Sigmoid colon (tissue), 4 donors: Measurements from ENCODE around the gene MDM2.

Source experiments
- EP300 ChIP-seq, 4 donors: sonication (generic); formaldehyde crosslinking; IDR thresholded peaks; one replicate each; pipeline ENCODE4 v1.6.1; 2017; ENCODE audit warnings: antibody characterized with exemption in 4 of 4
- POLR2A ChIP-seq, 2 donors: fragments of 450-650 bp; IDR thresholded peaks; one replicate each; pipeline ENCODE4 v1.6.1; 2016; ENCODE audit warnings: antibody characterized with exemption in 2 of 2, mild to moderate bottlenecking in 2 of 2, moderate library complexity in 2 of 2
- TF ChIP-seq, protein P1 (sequence below), 4 experiments: fragments of 450-650 bp in 3 of 4; fragments of 200-600 bp in 1 of 4; IDR thresholded peaks; one replicate each; pipeline ENCODE4 v1.5.1; 2016 to 2019; ENCODE audit warnings: antibody characterized with exemption in 4 of 4, mild to moderate bottlenecking in 3 of 4, moderate library complexity in 2 of 4

- TF ChIP-seq POLR2A (IDR thresholded peaks at IDR 0.05) (no peak), EP300 (IDR thresholded peaks at IDR 0.05) (no peak)
- TF ChIP-seq, protein P1, sequence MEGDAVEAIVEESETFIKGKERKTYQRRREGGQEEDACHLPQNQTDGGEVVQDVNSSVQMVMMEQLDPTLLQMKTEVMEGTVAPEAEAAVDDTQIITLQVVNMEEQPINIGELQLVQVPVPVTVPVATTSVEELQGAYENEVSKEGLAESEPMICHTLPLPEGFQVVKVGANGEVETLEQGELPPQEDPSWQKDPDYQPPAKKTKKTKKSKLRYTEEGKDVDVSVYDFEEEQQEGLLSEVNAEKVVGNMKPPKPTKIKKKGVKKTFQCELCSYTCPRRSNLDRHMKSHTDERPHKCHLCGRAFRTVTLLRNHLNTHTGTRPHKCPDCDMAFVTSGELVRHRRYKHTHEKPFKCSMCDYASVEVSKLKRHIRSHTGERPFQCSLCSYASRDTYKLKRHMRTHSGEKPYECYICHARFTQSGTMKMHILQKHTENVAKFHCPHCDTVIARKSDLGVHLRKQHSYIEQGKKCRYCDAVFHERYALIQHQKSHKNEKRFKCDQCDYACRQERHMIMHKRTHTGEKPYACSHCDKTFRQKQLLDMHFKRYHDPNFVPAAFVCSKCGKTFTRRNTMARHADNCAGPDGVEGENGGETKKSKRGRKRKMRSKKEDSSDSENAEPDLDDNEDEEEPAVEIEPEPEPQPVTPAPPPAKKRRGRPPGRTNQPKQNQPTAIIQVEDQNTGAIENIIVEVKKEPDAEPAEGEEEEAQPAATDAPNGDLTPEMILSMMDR (IDR thresholded peaks at IDR 0.05) = no peak
Observed at GRCh38 chr12:68850390-68850789, 42.4 kb downstream of the MDM2 start.
